NCI-H69 (cell line): Measurements from ENCODE around the gene BST1.
"Not testable (repeated sequence)": the region's sequence is repeated elsewhere in the genome, so short reads cannot be mapped to it uniquely, and the experiment has no call there.

Source experiments
- DNase-seq: peaks from one replicate; lab custom pipeline; 2025; lab: John Stamatoyannopoulos, UW

The BST1 gene

DNA sequence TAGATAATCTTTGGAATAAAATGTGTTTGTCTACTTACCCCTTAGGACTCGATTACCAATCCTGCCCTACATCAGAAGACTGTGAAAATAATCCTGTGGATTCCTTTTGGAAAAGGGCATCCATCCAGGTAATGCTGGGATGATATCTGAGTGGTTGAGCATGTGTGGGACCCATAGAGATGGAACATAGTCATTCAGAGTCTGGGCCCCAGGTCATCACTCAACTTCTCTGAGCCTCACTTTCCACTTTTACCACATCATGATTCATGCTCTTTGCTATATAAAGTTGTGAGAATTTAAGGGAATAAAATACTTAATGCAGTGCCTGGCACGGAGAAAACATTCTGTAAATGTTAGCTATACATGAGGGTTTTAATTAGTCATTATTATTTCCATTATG lies 8.9 kb downstream of the BST1 start:
- DNase-seq: no peak

DNA sequence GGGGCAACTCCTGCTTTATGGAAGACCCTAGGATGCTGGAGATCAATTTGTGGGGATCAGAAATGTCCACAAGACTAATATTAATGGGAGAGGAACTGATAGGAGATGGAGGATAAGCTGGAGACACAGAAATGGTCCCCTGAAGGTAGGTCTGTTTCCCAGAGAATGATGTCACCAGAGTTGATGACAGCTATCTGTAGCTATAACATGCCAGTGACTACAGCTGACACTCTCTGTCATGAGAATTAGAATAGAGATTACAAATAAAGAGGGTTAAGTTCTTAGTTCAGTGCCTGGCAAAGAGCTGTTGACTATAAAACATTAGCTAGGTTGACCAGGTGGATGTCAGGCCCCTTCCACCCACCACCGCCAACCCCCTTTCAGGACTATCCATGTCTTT lies 9.3 kb downstream of the BST1 start:
- no peak for DNase-seq

DNA sequence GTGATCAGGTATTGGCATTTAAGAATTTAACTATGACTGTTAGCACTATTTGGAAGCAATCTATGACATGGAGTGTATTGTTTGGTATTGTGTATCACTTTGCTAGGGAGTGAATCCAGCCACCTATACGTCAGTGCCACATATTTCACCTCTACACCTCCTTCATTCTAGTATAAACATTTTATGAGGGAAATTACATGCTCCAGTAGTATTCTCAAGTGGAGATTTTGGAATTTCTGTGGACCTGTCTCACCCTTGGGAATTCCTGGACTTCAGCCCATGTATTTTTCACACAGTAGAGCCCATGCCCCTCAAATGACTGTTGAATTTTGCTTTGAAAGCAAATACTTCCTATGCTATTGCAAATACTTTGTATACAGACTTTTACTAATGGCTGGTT lies 11.3 kb downstream of the BST1 start:
- DNase-seq: no peak

DNA sequence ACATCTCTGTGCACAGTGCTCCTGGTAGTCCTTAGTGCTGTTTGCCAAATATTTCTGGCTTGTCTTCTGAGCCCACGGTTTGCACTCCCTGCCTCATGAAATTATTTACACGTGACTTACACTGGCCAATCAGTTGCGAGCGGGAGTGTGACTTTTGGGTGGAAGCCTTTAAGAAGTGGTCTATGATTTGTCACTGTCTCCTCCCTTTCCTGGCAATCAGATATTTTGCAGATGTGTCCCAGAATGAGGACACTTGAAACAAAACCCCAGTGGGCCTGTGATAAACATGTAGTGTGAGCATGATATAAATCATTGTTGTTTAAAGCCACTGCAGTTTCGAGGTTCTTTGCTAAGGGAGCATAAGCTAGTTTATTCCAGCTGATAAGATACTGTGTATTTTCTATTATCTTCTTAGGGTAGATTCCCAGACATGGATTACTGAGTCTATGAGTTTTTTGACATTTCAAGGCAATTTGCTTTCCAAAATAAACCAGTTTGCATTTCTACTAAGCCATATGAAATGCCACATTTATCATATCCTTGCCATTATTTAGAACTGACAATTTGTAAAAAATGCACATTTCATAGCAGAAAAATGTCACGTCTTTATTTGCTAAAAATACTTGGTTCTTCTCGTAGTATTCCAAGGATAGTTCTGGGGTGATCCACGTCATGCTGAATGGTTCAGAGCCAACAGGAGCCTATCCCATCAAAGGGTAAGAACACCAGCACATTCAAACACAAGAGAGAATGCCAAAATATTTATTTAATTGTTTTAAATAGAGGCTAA lies 12.0 kb downstream of the BST1 start:
- DNase-seq: no peak

- DNase-seq: no peak
Observed at GRCh38 chr4:15716115-15716514, 13.2 kb downstream of the BST1 start.

GRCh38 chr4:15717086-15717485 lies 14.2 kb downstream of the BST1 start:
- no peak for DNase-seq

- no peak for DNase-seq
Observed at GRCh38 chr4:15717657-15718416, 15.0 kb downstream of the BST1 start.

- no peak for DNase-seq
Observed at GRCh38 chr4:15718465-15718864, 15.6 kb downstream of the BST1 start.

- DNase-seq: no peak
Observed at GRCh38 chr4:15718959-15719358, 16.1 kb downstream of the BST1 start.

GRCh38 chr4:15719506-15719905 lies 16.6 kb downstream of the BST1 start:
- no peak for DNase-seq

DNA sequence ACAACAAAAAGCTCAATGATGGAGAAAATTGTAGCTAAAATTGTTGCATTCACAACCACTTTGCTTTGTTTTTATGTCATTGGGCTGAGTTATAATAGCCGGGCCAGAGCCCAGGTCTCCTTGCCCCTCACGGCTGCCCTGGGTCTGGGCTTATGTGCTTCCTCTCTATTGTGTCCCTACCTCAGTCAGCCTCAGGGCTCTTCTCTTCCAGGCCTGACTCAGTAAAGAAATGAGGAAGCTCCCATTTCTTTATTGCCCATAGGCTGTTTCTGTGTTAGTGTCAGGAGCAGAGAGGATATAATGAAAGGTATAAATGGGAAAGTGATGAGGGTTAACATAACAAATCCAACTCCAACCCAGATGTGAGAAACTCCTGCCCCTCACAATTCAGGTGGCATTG lies 18.0 kb downstream of the BST1 start:
- DNase-seq: no peak

DNA sequence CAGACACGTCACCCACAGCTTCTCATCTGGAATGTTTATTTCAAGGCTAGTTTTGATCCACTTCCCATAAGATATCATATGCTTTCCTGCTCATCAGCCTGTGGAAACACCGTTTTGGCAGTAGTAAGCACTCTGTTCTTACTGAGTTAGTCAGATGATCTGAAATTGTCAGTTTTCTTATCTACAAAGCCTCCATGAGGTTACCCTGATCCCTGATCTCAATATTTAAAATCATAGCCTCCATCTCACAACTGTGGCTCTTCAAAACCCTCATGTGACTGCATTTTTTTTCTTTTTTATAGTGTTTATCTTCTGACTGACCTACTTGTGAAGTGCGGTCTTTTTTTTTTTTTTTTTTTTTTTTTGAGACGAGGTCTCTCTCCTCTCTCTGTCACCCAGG lies 22.7 kb downstream of the BST1 start:
- DNase-seq: no peak

DNA sequence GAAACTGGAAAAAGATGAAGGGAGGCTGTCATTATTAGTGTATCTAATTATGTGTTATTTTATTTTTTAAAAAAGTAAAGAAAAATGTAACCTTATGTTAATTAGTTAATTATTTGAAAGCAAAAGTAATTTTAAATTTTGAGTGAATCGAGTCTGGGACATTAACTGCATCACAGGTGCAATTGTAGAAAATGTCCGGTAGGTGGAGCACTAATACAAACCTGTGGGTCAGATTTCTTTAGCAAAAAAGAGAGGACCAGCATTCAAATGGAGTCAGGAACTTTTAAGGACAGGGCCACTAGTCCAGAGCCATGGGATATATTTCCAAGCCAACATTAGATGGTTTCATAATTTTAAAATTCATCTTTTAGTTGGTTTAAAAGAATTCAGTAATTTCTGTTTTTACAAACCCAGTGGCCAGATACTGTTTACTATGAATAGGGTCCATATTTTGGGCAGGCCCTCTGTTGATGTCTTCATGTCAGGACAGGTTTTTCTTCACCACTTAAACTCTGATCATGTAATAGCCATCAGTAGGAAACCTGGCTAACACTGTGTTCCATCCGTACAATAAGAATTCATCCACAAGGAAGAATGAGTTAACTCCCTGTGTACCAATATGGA lies 27.2 kb downstream of the BST1 start:
- DNase-seq: peak; percentile 37

DNA sequence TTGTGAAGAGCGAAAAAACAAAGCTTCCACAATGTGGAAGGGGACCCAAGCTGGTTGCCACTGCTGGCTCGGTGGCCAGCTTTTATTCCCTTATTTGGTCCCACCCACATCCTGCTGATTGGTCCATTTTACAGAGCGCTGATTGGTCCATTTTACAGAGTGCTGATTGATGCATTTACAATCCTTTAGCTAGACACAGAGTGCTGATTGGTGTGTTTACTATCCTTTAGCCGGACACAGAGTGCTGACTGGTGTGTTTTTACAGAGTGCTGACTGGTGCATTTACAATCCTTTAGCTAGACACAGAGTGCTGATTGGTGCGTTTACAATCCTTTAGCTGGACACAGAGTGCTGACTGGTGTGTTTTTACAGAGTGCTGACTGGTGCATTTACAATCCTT lies 30.2 kb downstream of the BST1 start:
- DNase-seq: not testable (repeated sequence)

DNA sequence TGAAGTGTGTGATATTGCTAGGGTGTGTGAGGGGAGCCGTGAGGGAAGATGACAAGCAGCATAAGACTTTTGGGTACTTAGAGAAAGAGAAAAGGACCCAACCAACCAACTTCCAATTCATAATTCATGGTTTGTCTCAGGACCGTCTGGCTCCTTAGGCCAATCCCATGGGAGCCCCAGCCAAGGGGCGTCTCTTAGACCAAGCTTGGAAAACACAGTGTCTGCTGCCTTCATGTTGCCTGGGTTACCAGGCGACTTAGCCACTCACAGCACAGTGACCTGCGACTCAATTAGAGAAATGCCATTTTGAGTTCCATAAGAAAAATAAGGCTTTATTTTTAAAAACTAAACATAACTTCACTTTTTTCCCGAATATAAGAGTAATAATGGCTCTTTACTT lies 32.7 kb downstream of the BST1 start:
- peak; percentile 5 for DNase-seq

DNA sequence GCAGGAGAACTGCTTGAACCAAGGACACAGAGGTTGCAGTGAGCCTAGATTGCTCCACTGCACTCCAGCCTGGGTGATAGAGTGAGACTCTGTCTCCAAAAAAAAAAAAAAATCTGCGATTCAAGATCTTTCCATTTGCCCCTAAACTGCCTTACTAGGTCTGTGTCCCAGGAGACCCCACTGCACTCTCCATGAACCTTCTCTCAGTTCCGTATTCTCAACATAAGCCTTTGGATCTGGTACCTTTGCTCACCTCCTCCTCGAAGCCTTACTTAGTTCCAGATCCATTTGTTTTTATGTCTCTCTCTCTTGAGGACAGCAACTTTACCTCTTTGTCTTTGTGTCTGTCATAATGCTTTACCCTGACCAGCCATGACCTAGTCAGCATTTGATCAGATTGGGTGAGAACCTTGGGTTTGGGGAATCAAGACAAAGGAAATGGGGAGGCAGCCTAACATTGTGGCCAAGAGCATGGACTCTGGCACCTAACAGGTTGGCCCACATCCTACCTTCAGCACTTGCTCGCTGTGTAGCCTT lies 33.7 kb downstream of the BST1 start:
- DNase-seq: no peak

DNA sequence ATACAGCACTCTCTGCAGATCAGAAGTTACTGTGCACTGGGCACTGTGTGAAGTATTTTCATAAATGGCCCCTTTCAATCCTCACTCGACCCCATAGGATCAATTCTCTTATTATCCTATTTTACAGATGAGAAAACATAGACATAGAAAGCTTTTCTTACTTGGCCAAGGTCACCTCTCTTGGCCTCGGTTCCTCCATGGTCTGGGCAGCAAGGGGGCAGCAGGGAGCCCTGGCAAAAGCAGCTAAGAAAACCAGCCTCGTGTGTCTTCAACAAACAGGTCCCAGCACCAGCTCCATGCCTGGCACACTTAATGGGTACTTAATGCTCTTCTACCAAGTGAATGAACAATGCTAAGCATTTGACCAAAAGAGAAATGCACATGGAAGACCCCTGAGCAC lies 34.4 kb downstream of the BST1 start:
- DNase-seq: no peak

- no peak for DNase-seq
Observed at GRCh38 chr4:15738877-15739276, 36.0 kb downstream of the BST1 start.

GRCh38 chr4:15740764-15741404 lies 38.0 kb downstream of the BST1 start:
- no peak for DNase-seq

GRCh38 chr4:15742083-15742582 lies 39.3 kb downstream of the BST1 start:
- DNase-seq: no peak

DNA sequence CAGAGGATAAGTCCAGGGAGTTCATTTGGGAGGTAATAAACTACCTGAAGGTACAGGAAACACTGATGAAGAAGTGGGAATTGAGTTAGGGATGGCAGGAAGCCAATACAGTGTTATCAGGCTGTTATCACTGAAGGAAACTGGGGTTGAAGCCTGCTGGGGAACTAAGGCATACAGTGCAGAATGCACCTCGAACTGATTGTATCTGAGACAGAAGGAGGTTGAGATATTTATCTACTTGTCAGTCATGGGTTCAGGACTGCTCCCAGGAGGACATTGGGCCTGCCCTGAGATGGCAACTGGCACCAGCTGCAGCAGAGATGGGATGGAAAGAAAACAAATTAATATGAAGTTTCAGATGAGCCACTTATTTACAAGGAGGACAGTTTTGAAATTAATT lies 39.8 kb downstream of the BST1 start:
- DNase-seq: no peak

DNA sequence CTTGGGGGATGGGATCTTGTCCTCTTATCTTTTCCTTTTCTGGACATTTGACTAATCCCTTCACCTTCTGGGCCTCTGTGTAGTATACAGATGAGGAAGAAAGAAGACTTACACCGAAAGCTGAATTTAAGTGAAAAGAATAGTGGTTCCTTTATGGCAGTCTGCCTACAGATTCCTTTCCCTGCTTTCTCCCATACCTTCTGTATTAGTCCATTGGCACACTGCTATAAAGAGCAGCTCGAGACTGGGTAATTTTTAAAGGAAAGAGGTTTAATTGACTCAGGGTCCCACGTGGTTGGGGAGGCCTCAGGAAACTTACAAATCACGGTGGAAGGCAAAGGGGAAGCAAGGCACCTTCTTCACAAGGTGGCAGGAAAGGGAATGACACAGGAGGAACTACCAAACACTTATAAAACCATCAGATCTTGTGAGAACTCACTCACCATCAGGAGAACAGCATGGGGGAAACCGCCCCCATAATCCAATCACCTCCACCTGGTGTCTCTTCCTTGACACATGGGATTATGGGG lies 41.2 kb downstream of the BST1 start:
- DNase-seq: no peak
